ENCODE measurements around the gene BMP6.

BMP6 gene

GRCh38 chr6:7879980-7880717 lies 154.2 kb downstream of the BMP6 start:
- Histone ChIP-seq H3K4me3 (ENCODE audit: low read depth in 1 of 2, low read length in 2 of 2) (no peak overlapping the region), H3K9me3 (ENCODE audit: insufficient read depth, low read length, severe bottlenecking) (no peaks in the 10 kb centered on the region), H3K79me2 (ENCODE audit: insufficient read depth, low read length) (no peaks in the 10 kb centered on the region), H4K20me1 (ENCODE audit: insufficient read depth, low read length) (no peaks in the 10 kb centered on the region), H3K4me2 (ENCODE audit: insufficient read depth, low read length) (no peak overlapping the region), H2AFZ (ENCODE audit: low read depth, low read length) (no peak overlapping the region), H3K27me3 (ENCODE audit: insufficient read depth, low read length, poor library complexity) (no peaks in the 10 kb centered on the region), H3K36me3 (ENCODE audit: insufficient read depth, low read length) (peaks cover 52% of the 10 kb centered on the region), H3K4me1 (ENCODE audit: insufficient read depth, low read length) (no peaks in the 10 kb centered on the region), H3K9ac (ENCODE audit: low read depth, low read length) (no peak overlapping the region), H3K27ac (ENCODE audit: low read length) (no peak overlapping the region)
- no peak for ATAC-seq (ENCODE audit: insufficient read depth, low read depth)
- DNase-seq: no peak
- TF ChIP-seq EZH2 (IDR thresholded peaks at IDR 0.05; ENCODE audit: borderline replicate concordance, low read depth, low read length, severe bottlenecking) (no peak), CTCF (IDR thresholded peaks at IDR 0.05; ENCODE audit: borderline replicate concordance, extremely low read depth, low read length, poor library complexity, severe bottlenecking) (no peak)

GRCh38 chr6:7880718-7881107 lies 154.8 kb downstream of the BMP6 start:
- no peaks in the 10 kb centered on the region for H3K27me3 ChIP-seq (ENCODE audit: insufficient read depth, low read length, poor library complexity)
- H3K4me3 ChIP-seq (ENCODE audit: low read depth in 1 of 2, low read length in 2 of 2): no peak overlapping the region
- peaks cover 58% of the 10 kb centered on the region for H3K36me3 ChIP-seq (ENCODE audit: insufficient read depth, low read length)
- H2AFZ ChIP-seq (ENCODE audit: low read depth, low read length): no peak overlapping the region
- no peak overlapping the region for H3K4me2 ChIP-seq (ENCODE audit: insufficient read depth, low read length)
- ATAC-seq (ENCODE audit: insufficient read depth, low read depth): no peak
- no peaks in the 10 kb centered on the region for H3K4me1 ChIP-seq (ENCODE audit: insufficient read depth, low read length)
- TF ChIP-seq EZH2 (IDR thresholded peaks at IDR 0.05; ENCODE audit: borderline replicate concordance, low read depth, low read length, severe bottlenecking) (no peak), CTCF (IDR thresholded peaks at IDR 0.05; ENCODE audit: borderline replicate concordance, extremely low read depth, low read length, poor library complexity, severe bottlenecking) (no peak)
- H3K27ac ChIP-seq (ENCODE audit: low read length): no peak overlapping the region
- H3K9me3 ChIP-seq (ENCODE audit: insufficient read depth, low read length, severe bottlenecking): no peaks in the 10 kb centered on the region
- H3K79me2 ChIP-seq (ENCODE audit: insufficient read depth, low read length): no peaks in the 10 kb centered on the region
- no peaks in the 10 kb centered on the region for H4K20me1 ChIP-seq (ENCODE audit: insufficient read depth, low read length)
- no peak overlapping the region for H3K9ac ChIP-seq (ENCODE audit: low read depth, low read length)
- no peak for DNase-seq

- H3K79me2 ChIP-seq (ENCODE audit: insufficient read depth, low read length): no peaks in the 10 kb centered on the region
- DNase-seq (no peak), ATAC-seq (ENCODE audit: insufficient read depth, low read depth) (no peak)
- peaks cover 70% of the 10 kb centered on the region for H3K36me3 ChIP-seq (ENCODE audit: insufficient read depth, low read length)
- no peaks in the 10 kb centered on the region for H3K9me3 ChIP-seq (ENCODE audit: insufficient read depth, low read length, severe bottlenecking)
- no peak overlapping the region for H3K9ac ChIP-seq (ENCODE audit: low read depth, low read length)
- peaks cover 4% of the 10 kb centered on the region; the same call in 1 of the 2 replicates for H4K20me1 ChIP-seq (ENCODE audit: insufficient read depth, low read length)
- no peak overlapping the region for H2AFZ ChIP-seq (ENCODE audit: low read depth, low read length)
- no peaks in the 10 kb centered on the region for H3K4me1 ChIP-seq (ENCODE audit: insufficient read depth, low read length)
- H3K4me3 ChIP-seq (ENCODE audit: low read depth in 1 of 2, low read length in 2 of 2): no peak overlapping the region
- H3K27ac ChIP-seq (ENCODE audit: low read length): no peak overlapping the region
- no peaks in the 10 kb centered on the region for H3K27me3 ChIP-seq (ENCODE audit: insufficient read depth, low read length, poor library complexity)
- TF ChIP-seq CTCF (IDR thresholded peaks at IDR 0.05; ENCODE audit: borderline replicate concordance, extremely low read depth, low read length, poor library complexity, severe bottlenecking) (no peak), EZH2 (IDR thresholded peaks at IDR 0.05; ENCODE audit: borderline replicate concordance, low read depth, low read length, severe bottlenecking) (no peak)
- no peak overlapping the region for H3K4me2 ChIP-seq (ENCODE audit: insufficient read depth, low read length)
These were observed 156.0 kb downstream of the BMP6 start for GRCh38 chr6:7881765-7882500.
